Measurements from ENCODE around the gene EYA4. TPM values are rescaled to one million over a fixed set of nuclear protein-coding genes. Genes with fewer than 3 reads are reported as not detected.

EYA4 gene
- total RNA-seq, 2 experiments from 2014 or later = not detected

DNA sequence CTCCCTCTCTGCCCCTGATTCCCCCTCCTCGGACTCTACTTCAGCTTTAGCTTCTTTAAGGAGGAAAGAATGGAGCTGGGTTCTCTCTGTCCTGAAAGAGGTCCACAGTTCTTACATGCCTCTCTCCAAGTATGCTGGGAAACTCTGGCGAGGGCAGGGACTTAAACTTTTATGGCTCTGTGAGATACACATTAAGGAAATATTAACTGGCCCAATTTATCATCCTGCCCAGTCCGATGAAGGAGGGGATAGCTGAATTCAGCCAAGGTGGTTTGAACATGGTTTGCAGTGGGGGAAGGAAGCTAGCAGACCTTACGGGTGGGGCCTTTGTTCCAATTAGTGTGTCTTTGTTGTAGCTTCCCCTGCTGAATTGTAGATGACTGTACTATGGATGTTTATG is 121.7 kb downstream of the EYA4 start:
- no peaks in the 10 kb centered on the region for H3K9me3 Mint-ChIP-seq

DNA sequence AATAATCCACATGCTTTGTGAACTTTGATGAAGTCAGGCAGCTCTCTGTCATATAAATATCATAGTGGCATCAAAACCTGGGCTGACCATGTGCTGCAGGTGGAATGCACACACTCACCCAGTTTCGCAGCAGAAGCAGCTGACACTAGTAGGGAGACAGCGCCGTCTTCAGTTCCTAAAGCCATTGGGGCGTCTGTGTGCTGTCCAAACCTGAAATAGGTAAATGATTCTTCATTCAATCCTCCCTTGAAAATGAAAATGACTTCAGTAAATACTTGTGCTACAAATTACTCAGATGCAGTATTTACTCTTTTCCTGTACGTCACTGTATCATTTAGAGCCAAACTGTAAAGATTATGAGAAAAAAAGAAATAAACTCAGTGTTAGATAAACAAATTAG is 127.5 kb downstream of the EYA4 start:
- H3K36me3 Mint-ChIP-seq (ENCODE audit: low read depth) = no peaks in the 10 kb centered on the region
- POLR2A ChIA-PET = no interaction called here
- intact Hi-C loops (cut with DNase I, micrococcal nuclease) = no loop called here

More for the DNA sequence above, 121.7 kb downstream of the EYA4 start:
- H3K36me3 Mint-ChIP-seq (ENCODE audit: low read depth) = no peaks in the 10 kb centered on the region
- ATAC-seq (ENCODE audit: poor library complexity) = no peak
- ChIA-PET POLR2A (no interaction called here), CTCF (interaction anchor here (1.0 kb wide), 1 partner anchor 15 kb away, joined by 4 read pairs; no protein-coding TSS in a partner anchor)
- no peaks in the 10 kb centered on the region for H3K27me3 Mint-ChIP-seq
- H3K36me3 ChIP-seq (ENCODE audit: insufficient read depth, low read length) = no peaks in the 10 kb centered on the region
- no peak for DNase-seq
- peaks cover 0 to 3% of the 10 kb centered on the region in 2 experiments for H3K9me3 ChIP-seq (ENCODE audit: control insufficient read depth in 1 of 2, insufficient read depth in 1 of 2, low read length in 2 of 2)
- H3K4me3 ChIP-seq (ENCODE audit: low read length) = no peak overlapping the region
- no peak overlapping the region for H3K27ac ChIP-seq (ENCODE audit: low read depth in 1 of 2, low read length in 2 of 2)
- H3K4me1 Mint-ChIP-seq (ENCODE audit: low read depth) = no peaks in the 10 kb centered on the region
- TF ChIP-seq, protein P1, sequence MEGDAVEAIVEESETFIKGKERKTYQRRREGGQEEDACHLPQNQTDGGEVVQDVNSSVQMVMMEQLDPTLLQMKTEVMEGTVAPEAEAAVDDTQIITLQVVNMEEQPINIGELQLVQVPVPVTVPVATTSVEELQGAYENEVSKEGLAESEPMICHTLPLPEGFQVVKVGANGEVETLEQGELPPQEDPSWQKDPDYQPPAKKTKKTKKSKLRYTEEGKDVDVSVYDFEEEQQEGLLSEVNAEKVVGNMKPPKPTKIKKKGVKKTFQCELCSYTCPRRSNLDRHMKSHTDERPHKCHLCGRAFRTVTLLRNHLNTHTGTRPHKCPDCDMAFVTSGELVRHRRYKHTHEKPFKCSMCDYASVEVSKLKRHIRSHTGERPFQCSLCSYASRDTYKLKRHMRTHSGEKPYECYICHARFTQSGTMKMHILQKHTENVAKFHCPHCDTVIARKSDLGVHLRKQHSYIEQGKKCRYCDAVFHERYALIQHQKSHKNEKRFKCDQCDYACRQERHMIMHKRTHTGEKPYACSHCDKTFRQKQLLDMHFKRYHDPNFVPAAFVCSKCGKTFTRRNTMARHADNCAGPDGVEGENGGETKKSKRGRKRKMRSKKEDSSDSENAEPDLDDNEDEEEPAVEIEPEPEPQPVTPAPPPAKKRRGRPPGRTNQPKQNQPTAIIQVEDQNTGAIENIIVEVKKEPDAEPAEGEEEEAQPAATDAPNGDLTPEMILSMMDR (IDR thresholded peaks at IDR 0.05) = no peak
- H3K27ac Mint-ChIP-seq = no peak overlapping the region
- H3K4me1 ChIP-seq (ENCODE audit: insufficient read depth, low read length) = no peaks in the 10 kb centered on the region
- intact Hi-C loops (cut with DNase I, micrococcal nuclease) = no loop called here
- no peak overlapping the region for H3K4me3 Mint-ChIP-seq
- H3K27me3 ChIP-seq (ENCODE audit: control insufficient read depth in 1 of 2, insufficient read depth in 2 of 2, low read length in 2 of 2) = no peaks in the 10 kb centered on the region

DNA sequence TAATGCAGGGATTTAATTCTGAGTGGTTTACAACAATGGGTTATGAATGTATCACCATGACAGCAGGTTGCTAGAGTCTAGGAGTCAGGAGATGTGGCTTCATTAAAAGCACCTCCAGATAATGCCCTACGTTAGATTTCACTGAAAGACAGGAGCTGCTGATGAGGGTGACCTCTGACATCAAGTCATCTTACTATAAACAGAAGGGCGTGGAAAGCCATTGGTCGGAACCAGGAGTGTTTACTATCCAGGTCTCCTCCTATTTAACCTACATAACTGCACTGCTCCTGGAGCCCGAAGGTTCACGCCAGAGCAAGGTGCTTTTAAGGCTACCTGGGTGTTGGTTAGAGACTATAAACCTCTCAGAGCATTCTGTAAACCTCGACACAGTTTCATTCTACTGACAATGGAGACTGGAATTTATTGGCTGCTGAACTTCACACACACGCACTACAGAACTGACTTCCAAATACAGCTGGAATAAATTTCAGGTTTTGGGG is 128.7 kb downstream of the EYA4 start:
- Histone ChIP-seq H3K4me1 (ENCODE audit: insufficient read depth, low read length) (no peaks in the 10 kb centered on the region), H3K9me3 (ENCODE audit: control insufficient read depth in 1 of 2, insufficient read depth in 1 of 2, low read length in 2 of 2) (no peaks in the 10 kb centered on the region), H3K27ac (ENCODE audit: low read depth in 1 of 2, low read length in 2 of 2) (no peak overlapping the region), H3K4me3 (ENCODE audit: low read length) (no peak overlapping the region), H3K27me3 (ENCODE audit: control insufficient read depth in 1 of 2, insufficient read depth in 2 of 2, low read length in 2 of 2) (no peaks in the 10 kb centered on the region), H3K36me3 (ENCODE audit: insufficient read depth, low read length) (no peaks in the 10 kb centered on the region)
- H3K9me3 Mint-ChIP-seq = no peaks in the 10 kb centered on the region
- no peak overlapping the region for H3K27ac Mint-ChIP-seq
- H3K27me3 Mint-ChIP-seq = no peaks in the 10 kb centered on the region
- ATAC-seq (ENCODE audit: poor library complexity) = no peak
- intact Hi-C loops (cut with DNase I, micrococcal nuclease) = no loop called here
- no peak overlapping the region for H3K4me3 Mint-ChIP-seq
- no peak for DNase-seq
- H3K4me1 Mint-ChIP-seq (ENCODE audit: low read depth) = no peaks in the 10 kb centered on the region
- H3K36me3 Mint-ChIP-seq (ENCODE audit: low read depth) = no peaks in the 10 kb centered on the region
- TF ChIP-seq, protein P1 (IDR thresholded peaks at IDR 0.05) = no peak
- ChIA-PET POLR2A (no interaction called here), CTCF (no interaction called here)

More for the DNA sequence above, 127.5 kb downstream of the EYA4 start:
- no peaks in the 10 kb centered on the region for H3K27me3 Mint-ChIP-seq
- peaks cover 0 to under 1% of the 10 kb centered on the region in 2 experiments for H3K9me3 ChIP-seq (ENCODE audit: control insufficient read depth in 1 of 2, insufficient read depth in 1 of 2, low read length in 2 of 2)
- no peaks in the 10 kb centered on the region for H3K4me1 ChIP-seq (ENCODE audit: insufficient read depth, low read length)
- no peaks in the 10 kb centered on the region for H3K9me3 Mint-ChIP-seq
- no peaks in the 10 kb centered on the region for H3K36me3 ChIP-seq (ENCODE audit: insufficient read depth, low read length)
- H3K4me3 ChIP-seq (ENCODE audit: low read length) = no peak overlapping the region
- H3K27ac Mint-ChIP-seq = no peak overlapping the region
- DNase-seq = no peak
- TF ChIP-seq, protein P1 (IDR thresholded peaks at IDR 0.05) = no peak
- no peak for ATAC-seq (ENCODE audit: poor library complexity)
- no peak overlapping the region for H3K4me3 Mint-ChIP-seq
- CTCF ChIA-PET = no interaction called here
- no peak overlapping the region for H3K27ac ChIP-seq (ENCODE audit: low read depth in 1 of 2, low read length in 2 of 2)
- no peaks in the 10 kb centered on the region for H3K4me1 Mint-ChIP-seq (ENCODE audit: low read depth)
- no peaks in the 10 kb centered on the region for H3K27me3 ChIP-seq (ENCODE audit: control insufficient read depth in 1 of 2, insufficient read depth in 2 of 2, low read length in 2 of 2)
